ENCODE results near the gene SIRT5.

The SIRT5 gene

GRCh38 chr6:13655700-13656099 is 81.3 kb downstream of the SIRT5 start:
- no peak overlapping the region for H3K4me3 ChIP-seq (ENCODE audit: insufficient read depth in 1 of 2, low read depth in 1 of 2, low read length in 2 of 2)
- H4K91ac ChIP-seq (ENCODE audit: low read length), result no peak overlapping the region
- H2AFZ ChIP-seq (ENCODE audit: low read depth, low read length), result no peak overlapping the region
- H3K36me3 ChIP-seq (ENCODE audit: control insufficient read depth in 1 of 2, insufficient read depth in 2 of 2, low read depth in 1 of 2, low read length in 2 of 2), result peaks cover 0 to 34% of the 10 kb centered on the region in 2 experiments
- H2BK5ac ChIP-seq (ENCODE audit: low read depth, low read length, poor library complexity, severe bottlenecking), result no peak overlapping the region
- no peaks in the 10 kb centered on the region for H3K27me3 ChIP-seq (ENCODE audit: control insufficient read depth in 1 of 2, insufficient read depth in 1 of 2, low read length in 2 of 2)
- H3K18ac ChIP-seq (ENCODE audit: low read depth in 1 of 2, low read length in 2 of 2), result no peak overlapping the region
- H3K9me3 ChIP-seq (ENCODE audit: control insufficient read depth, low read length), result no peaks in the 10 kb centered on the region
- DNase-seq, result no peak
- no peak overlapping the region for H2BK12ac ChIP-seq (ENCODE audit: low read length in 2 of 2)
- H2BK15ac ChIP-seq (ENCODE audit: low read depth, poor library complexity, severe bottlenecking), result no peak overlapping the region
- no peak overlapping the region for H2AK5ac ChIP-seq (ENCODE audit: low read length, severe bottlenecking)
- H3K14ac ChIP-seq (ENCODE audit: low read length in 2 of 2), result no peak overlapping the region
- H4K8ac ChIP-seq (ENCODE audit: low read length), result no peak overlapping the region
- WGBS, result no CpG with 5 or more reads among the region's 1 CpG
- H3K4ac ChIP-seq (ENCODE audit: low read depth in 1 of 2, low read length in 2 of 2), result no peak overlapping the region
- H2BK120ac ChIP-seq (ENCODE audit: low read depth, low read length), result no peak overlapping the region
- no peak overlapping the region for H3K9ac ChIP-seq (ENCODE audit: low read length)
- peaks cover 2% of the 10 kb centered on the region for H3K4me1 ChIP-seq (ENCODE audit: control insufficient read depth, insufficient read depth, low read depth, low read length)
- no peak overlapping the region for H3K23ac ChIP-seq (ENCODE audit: low read length in 2 of 2)
- H3K27ac ChIP-seq (ENCODE audit: low read length, poor library complexity, severe bottlenecking), result no peak overlapping the region
- no peak overlapping the region for H3K4me2 ChIP-seq (ENCODE audit: low read length, poor library complexity, severe bottlenecking)
- H3K79me1 ChIP-seq (replicated peaks; ENCODE audit: low read length, poor library complexity, severe bottlenecking), result peaks cover 16% of the 10 kb centered on the region

- Histone ChIP-seq H3K4me3 (ENCODE audit: insufficient read depth in 1 of 2, low read depth in 1 of 2, low read length in 2 of 2) (no peak overlapping the region), H3K36me3 (ENCODE audit: control insufficient read depth in 1 of 2, insufficient read depth in 2 of 2, low read depth in 1 of 2, low read length in 2 of 2) (peaks cover 0 to 11% of the 10 kb centered on the region in 2 experiments), H3K9ac (ENCODE audit: low read length) (no peak overlapping the region), H2AK5ac (ENCODE audit: low read length, severe bottlenecking) (no peak overlapping the region), H3K4ac (ENCODE audit: low read depth in 1 of 2, low read length in 2 of 2) (no peak overlapping the region), H2AFZ (ENCODE audit: low read depth, low read length) (no peak overlapping the region), H2BK5ac (ENCODE audit: low read depth, low read length, poor library complexity, severe bottlenecking) (no peak overlapping the region), H2BK120ac (ENCODE audit: low read depth, low read length) (no peak overlapping the region), H3K14ac (ENCODE audit: low read length in 2 of 2) (peak overlapping the region in 1 of 2 experiments; percentile 75), H3K79me1 (replicated peaks; ENCODE audit: low read length, poor library complexity, severe bottlenecking) (peaks cover 8% of the 10 kb centered on the region), H3K9me3 (ENCODE audit: control insufficient read depth, low read length) (no peaks in the 10 kb centered on the region), H3K27ac (ENCODE audit: low read length, poor library complexity, severe bottlenecking) (no peak overlapping the region), H3K4me1 (ENCODE audit: control insufficient read depth, insufficient read depth, low read depth, low read length) (peaks cover 2% of the 10 kb centered on the region), H4K8ac (ENCODE audit: low read length) (no peak overlapping the region), H3K18ac (ENCODE audit: low read depth in 1 of 2, low read length in 2 of 2) (no peak overlapping the region), H3K4me2 (ENCODE audit: low read length, poor library complexity, severe bottlenecking) (no peak overlapping the region), H3K27me3 (ENCODE audit: control insufficient read depth in 1 of 2, insufficient read depth in 1 of 2, low read length in 2 of 2) (no peaks in the 10 kb centered on the region), H3K23ac (ENCODE audit: low read length in 2 of 2) (no peak overlapping the region), H4K91ac (ENCODE audit: low read length) (no peak overlapping the region), H2BK12ac (ENCODE audit: low read length in 2 of 2) (no peak overlapping the region), H2BK15ac (ENCODE audit: low read depth, poor library complexity, severe bottlenecking) (no peak overlapping the region)
- WGBS, result 93% methylated on average over 1 of the region's 1 CpG
- no peak for DNase-seq
Observed at GRCh38 chr6:13660273-13660672, 85.9 kb downstream of the SIRT5 start.

GRCh38 chr6:13660893-13661292 is 86.5 kb downstream of the SIRT5 start:
- no peak overlapping the region for H2BK5ac ChIP-seq (ENCODE audit: low read depth, low read length, poor library complexity, severe bottlenecking)
- H3K4me1 ChIP-seq (ENCODE audit: control insufficient read depth, insufficient read depth, low read depth, low read length), result peaks cover 2% of the 10 kb centered on the region
- H4K91ac ChIP-seq (ENCODE audit: low read length), result no peak overlapping the region
- no peak overlapping the region for H3K27ac ChIP-seq (ENCODE audit: low read length, poor library complexity, severe bottlenecking)
- no peak overlapping the region for H2AFZ ChIP-seq (ENCODE audit: low read depth, low read length)
- H3K9me3 ChIP-seq (ENCODE audit: control insufficient read depth, low read length), result no peaks in the 10 kb centered on the region
- no peak overlapping the region for H2BK12ac ChIP-seq (ENCODE audit: low read length in 2 of 2)
- H3K4me2 ChIP-seq (ENCODE audit: low read length, poor library complexity, severe bottlenecking), result no peak overlapping the region
- no CpG with 5 or more reads among the region's 1 CpG for WGBS
- H3K9ac ChIP-seq (ENCODE audit: low read length), result no peak overlapping the region
- H3K4me3 ChIP-seq (ENCODE audit: insufficient read depth in 1 of 2, low read depth in 1 of 2, low read length in 2 of 2), result no peak overlapping the region
- no peak overlapping the region for H3K14ac ChIP-seq (ENCODE audit: low read length in 2 of 2)
- peaks cover 0 to 9% of the 10 kb centered on the region in 2 experiments for H3K36me3 ChIP-seq (ENCODE audit: control insufficient read depth in 1 of 2, insufficient read depth in 2 of 2, low read depth in 1 of 2, low read length in 2 of 2)
- H4K8ac ChIP-seq (ENCODE audit: low read length), result no peak overlapping the region
- H3K4ac ChIP-seq (ENCODE audit: low read depth in 1 of 2, low read length in 2 of 2), result no peak overlapping the region
- H2AK5ac ChIP-seq (ENCODE audit: low read length, severe bottlenecking), result no peak overlapping the region
- no peak overlapping the region for H3K23ac ChIP-seq (ENCODE audit: low read length in 2 of 2)
- no peak overlapping the region for H2BK15ac ChIP-seq (ENCODE audit: low read depth, poor library complexity, severe bottlenecking)
- peaks cover 8% of the 10 kb centered on the region for H3K79me1 ChIP-seq (replicated peaks; ENCODE audit: low read length, poor library complexity, severe bottlenecking)
- H2BK120ac ChIP-seq (ENCODE audit: low read depth, low read length), result no peak overlapping the region
- H3K18ac ChIP-seq (ENCODE audit: low read depth in 1 of 2, low read length in 2 of 2), result no peak overlapping the region
- H3K27me3 ChIP-seq (ENCODE audit: control insufficient read depth in 1 of 2, insufficient read depth in 1 of 2, low read length in 2 of 2), result no peaks in the 10 kb centered on the region
- DNase-seq, result no peak

GRCh38 chr6:13661647-13662046 is 87.2 kb downstream of the SIRT5 start:
- no peak overlapping the region for H2BK120ac ChIP-seq (ENCODE audit: low read depth, low read length)
- no peak overlapping the region for H3K9ac ChIP-seq (ENCODE audit: low read length)
- H3K79me1 ChIP-seq (replicated peaks; ENCODE audit: low read length, poor library complexity, severe bottlenecking), result peaks cover 8% of the 10 kb centered on the region

More at GRCh38 chr6:13661647-13662046, 87.2 kb downstream of the SIRT5 start:
- H2BK5ac ChIP-seq (ENCODE audit: low read depth, low read length, poor library complexity, severe bottlenecking), result no peak overlapping the region
- H3K14ac ChIP-seq (ENCODE audit: low read length in 2 of 2), result no peak overlapping the region
- WGBS, result 100% methylated on average over 1 of the region's 2 CpGs
- no peak overlapping the region for H4K91ac ChIP-seq (ENCODE audit: low read length)
- no peak overlapping the region for H3K4me2 ChIP-seq (ENCODE audit: low read length, poor library complexity, severe bottlenecking)
- no peak overlapping the region for H3K4me3 ChIP-seq (ENCODE audit: insufficient read depth in 1 of 2, low read depth in 1 of 2, low read length in 2 of 2)
- no peak for DNase-seq
- no peak overlapping the region for H2AFZ ChIP-seq (ENCODE audit: low read depth, low read length)
- H3K36me3 ChIP-seq (ENCODE audit: control insufficient read depth in 1 of 2, insufficient read depth in 2 of 2, low read depth in 1 of 2, low read length in 2 of 2), result peaks cover 0 to 5% of the 10 kb centered on the region in 2 experiments
- peaks cover 2% of the 10 kb centered on the region for H3K4me1 ChIP-seq (ENCODE audit: control insufficient read depth, insufficient read depth, low read depth, low read length)
- H2AK5ac ChIP-seq (ENCODE audit: low read length, severe bottlenecking), result no peak overlapping the region
- no peaks in the 10 kb centered on the region for H3K27me3 ChIP-seq (ENCODE audit: control insufficient read depth in 1 of 2, insufficient read depth in 1 of 2, low read length in 2 of 2)
- no peak overlapping the region for H4K8ac ChIP-seq (ENCODE audit: low read length)
- H3K27ac ChIP-seq (ENCODE audit: low read length, poor library complexity, severe bottlenecking), result no peak overlapping the region
- no peak overlapping the region for H3K23ac ChIP-seq (ENCODE audit: low read length in 2 of 2)
- no peak overlapping the region for H2BK12ac ChIP-seq (ENCODE audit: low read length in 2 of 2)
- H3K4ac ChIP-seq (ENCODE audit: low read depth in 1 of 2, low read length in 2 of 2), result no peak overlapping the region
- no peak overlapping the region for H2BK15ac ChIP-seq (ENCODE audit: low read depth, poor library complexity, severe bottlenecking)
- no peaks in the 10 kb centered on the region for H3K9me3 ChIP-seq (ENCODE audit: control insufficient read depth, low read length)
- H3K18ac ChIP-seq (ENCODE audit: low read depth in 1 of 2, low read length in 2 of 2), result no peak overlapping the region
